Effector memory CD4-positive, alpha-beta T cell (primary cell): ENCODE results near the gene BRF1.
A peak's percentile ranks its signal among the peaks of the same experiment; 100 is the strongest.

Source experiments
- DNase-seq, 3 donors: peaks; one replicate each; pipeline ENCODE4 v3.0.0-alpha.2; 2020
- H3K27ac ChIP-seq: 2 replicates; pipeline ENCODE4 v1.7.0; 2013; ENCODE audit warnings: mild to moderate bottlenecking, low read length, moderate library complexity; ENCODE audit not compliant: insufficient read depth, poor library complexity, severe bottlenecking
- H3K27me3 ChIP-seq: replicated peaks from 2 replicates; pipeline ENCODE4 v1.7.0; 2013; ENCODE audit warnings: mild to moderate bottlenecking, low read length; ENCODE audit not compliant: insufficient read depth, control insufficient read depth, poor library complexity, severe bottlenecking
- H3K36me3 ChIP-seq: 2 replicates; pipeline ENCODE4 v1.7.0; 2013; ENCODE audit warnings: mild to moderate bottlenecking, low read length, moderate library complexity; ENCODE audit not compliant: control insufficient read depth, insufficient read depth
- H3K4me1 ChIP-seq: 2 replicates; pipeline ENCODE4 v1.7.0; 2013; ENCODE audit warnings: low read length, mild to moderate bottlenecking; ENCODE audit not compliant: control insufficient read depth, insufficient read depth, poor library complexity, severe bottlenecking
- H3K4me3 ChIP-seq: 2 replicates; pipeline ENCODE4 v1.7.0; 2013; ENCODE audit warnings: low read length, low read depth, mild to moderate bottlenecking; ENCODE audit not compliant: insufficient read depth, poor library complexity, severe bottlenecking
- H3K9me3 ChIP-seq: 2 replicates; pipeline ENCODE4 v1.7.0; 2013; ENCODE audit warnings: mild to moderate bottlenecking, low read length, moderate library complexity; ENCODE audit not compliant: control insufficient read depth

Gene BRF1

GRCh38 chr14:105168093-105168420 is 132.7 kb downstream of the BRF1 start:
- Histone ChIP-seq H3K27ac (no peak overlapping the region), H3K36me3 (no peaks in the 10 kb centered on the region), H3K4me3 (peak overlapping the region; percentile 32), H3K27me3 (peaks cover 24% of the 10 kb centered on the region), H3K4me1 (peaks cover 26% of the 10 kb centered on the region), H3K9me3 (no peaks in the 10 kb centered on the region)
- no peak for DNase-seq

GRCh38 chr14:105167303-105168092 is 133.3 kb downstream of the BRF1 start:
- peaks cover 24% of the 10 kb centered on the region for H3K27me3 ChIP-seq
- H3K4me3 ChIP-seq: peak overlapping the region; percentile 32
- no peak overlapping the region for H3K27ac ChIP-seq
- H3K4me1 ChIP-seq: peaks cover 26% of the 10 kb centered on the region
- H3K9me3 ChIP-seq: no peaks in the 10 kb centered on the region
- no peaks in the 10 kb centered on the region for H3K36me3 ChIP-seq
- DNase-seq: no peak

GRCh38 chr14:105166571-105167302 is 134.1 kb downstream of the BRF1 start:
- Histone ChIP-seq H3K4me1 (peaks cover 26% of the 10 kb centered on the region), H3K4me3 (no peak overlapping the region), H3K36me3 (no peaks in the 10 kb centered on the region), H3K9me3 (no peaks in the 10 kb centered on the region), H3K27ac (no peak overlapping the region), H3K27me3 (peaks cover 24% of the 10 kb centered on the region)
- no peak for DNase-seq

- no peak for DNase-seq
- peaks cover 24% of the 10 kb centered on the region for H3K27me3 ChIP-seq
- H3K36me3 ChIP-seq: no peaks in the 10 kb centered on the region
- no peak overlapping the region for H3K27ac ChIP-seq
- no peaks in the 10 kb centered on the region for H3K9me3 ChIP-seq
- H3K4me3 ChIP-seq: no peak overlapping the region
- peaks cover 22% of the 10 kb centered on the region for H3K4me1 ChIP-seq
Measured at GRCh38 chr14:105165761-105166485, 134.9 kb downstream of the BRF1 start.

- H3K27ac ChIP-seq: no peak overlapping the region
- no peak overlapping the region for H3K4me3 ChIP-seq
- no peaks in the 10 kb centered on the region for H3K9me3 ChIP-seq
- no peaks in the 10 kb centered on the region for H3K36me3 ChIP-seq
- no peak for DNase-seq
- H3K4me1 ChIP-seq: peaks cover 16% of the 10 kb centered on the region
- H3K27me3 ChIP-seq: peaks cover 24% of the 10 kb centered on the region
Measured at GRCh38 chr14:105165134-105165704, 135.6 kb downstream of the BRF1 start.

GRCh38 chr14:105163040-105163742 is 137.6 kb downstream of the BRF1 start:
- Histone ChIP-seq H3K27ac (no peak overlapping the region), H3K36me3 (no peaks in the 10 kb centered on the region), H3K4me1 (peaks cover 3% of the 10 kb centered on the region), H3K4me3 (no peak overlapping the region), H3K27me3 (peaks cover 12% of the 10 kb centered on the region), H3K9me3 (no peaks in the 10 kb centered on the region)
- no peak for DNase-seq

- Histone ChIP-seq H3K36me3 (no peaks in the 10 kb centered on the region), H3K27ac (no peak overlapping the region), H3K27me3 (peaks cover 9% of the 10 kb centered on the region), H3K4me3 (no peak overlapping the region), H3K4me1 (peaks cover 3% of the 10 kb centered on the region), H3K9me3 (no peaks in the 10 kb centered on the region)
- DNase-seq: no peak
Measured at GRCh38 chr14:105162669-105162979, 138.2 kb downstream of the BRF1 start.

- Histone ChIP-seq H3K27ac (no peak overlapping the region), H3K4me3 (no peak overlapping the region), H3K4me1 (peaks cover 2% of the 10 kb centered on the region), H3K9me3 (no peaks in the 10 kb centered on the region), H3K36me3 (no peaks in the 10 kb centered on the region), H3K27me3 (peaks cover 7% of the 10 kb centered on the region)
- no peak for DNase-seq
Measured at GRCh38 chr14:105161964-105162668, 138.7 kb downstream of the BRF1 start.

- Histone ChIP-seq H3K36me3 (no peaks in the 10 kb centered on the region), H3K9me3 (no peaks in the 10 kb centered on the region), H3K27ac (no peak overlapping the region), H3K4me1 (no peaks in the 10 kb centered on the region), H3K27me3 (peaks cover 4% of the 10 kb centered on the region), H3K4me3 (no peak overlapping the region)
- no peak for DNase-seq
Measured at GRCh38 chr14:105161309-105161708, 139.5 kb downstream of the BRF1 start.
